ENCODE results near the gene CYP27B1.
"Not testable (repeated sequence)": the region's sequence is repeated elsewhere in the genome, so short reads cannot be mapped to it uniquely, and the experiment has no call there.

CYP27B1 gene

DNA sequence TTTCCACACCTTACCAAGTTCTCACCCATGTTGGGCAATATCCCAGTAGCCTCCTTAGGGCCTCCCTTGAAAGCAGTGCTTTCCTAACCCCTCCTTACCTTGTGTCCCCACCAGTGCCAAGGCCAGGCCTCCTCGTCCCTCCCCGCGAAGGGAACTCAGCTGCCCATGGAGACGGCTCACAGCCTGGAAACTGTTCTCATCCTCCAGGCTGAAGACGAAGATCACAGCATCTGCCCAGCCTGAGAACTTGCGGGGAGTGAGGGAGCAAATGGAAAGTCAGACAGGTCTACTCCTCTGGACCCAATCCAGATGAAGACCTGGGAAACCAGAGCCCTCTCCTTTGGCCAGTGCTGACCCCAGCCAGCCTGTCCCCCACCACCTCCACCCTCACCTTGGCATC, 33.0 kb downstream of the CYP27B1 start:
- no peak for DNase-seq

- no peak for DNase-seq
These were observed 33.9 kb downstream of the CYP27B1 start for GRCh38 chr12:57732726-57733593.

GRCh38 chr12:57732270-57732669, 34.6 kb downstream of the CYP27B1 start:
- DNase-seq: no peak

- DNase-seq: no peak
These were observed 35.3 kb downstream of the CYP27B1 start for GRCh38 chr12:57731411-57732080.

- no peak for DNase-seq
These were observed 36.4 kb downstream of the CYP27B1 start for GRCh38 chr12:57730336-57731067.

DNA sequence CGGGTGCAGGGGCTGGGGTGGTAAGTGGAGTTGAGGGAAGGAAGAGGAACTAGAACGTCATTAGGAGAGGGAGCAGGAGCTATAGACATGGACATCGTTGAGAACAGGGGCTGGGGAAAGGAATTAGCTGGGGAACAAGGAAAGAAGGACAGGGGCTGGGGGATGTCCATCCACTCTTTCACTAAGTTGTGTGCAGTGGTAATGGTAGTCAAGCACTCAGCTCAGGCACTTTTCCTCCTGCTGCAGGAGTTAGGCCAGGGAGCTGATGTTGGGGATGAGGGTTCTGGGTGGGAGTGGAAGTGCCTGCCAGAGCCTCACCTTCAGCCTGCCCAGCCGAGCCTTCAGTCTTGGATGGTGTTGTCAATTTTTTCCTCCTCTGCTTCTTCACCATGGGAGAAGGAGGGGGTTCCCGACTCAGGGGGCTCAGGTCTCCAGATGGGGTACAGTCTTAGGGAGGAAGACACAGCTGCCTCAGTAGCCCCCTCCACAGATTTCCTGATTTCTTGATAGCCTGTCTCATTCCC, 37.5 kb downstream of the CYP27B1 start:
- no peak for DNase-seq

DNA sequence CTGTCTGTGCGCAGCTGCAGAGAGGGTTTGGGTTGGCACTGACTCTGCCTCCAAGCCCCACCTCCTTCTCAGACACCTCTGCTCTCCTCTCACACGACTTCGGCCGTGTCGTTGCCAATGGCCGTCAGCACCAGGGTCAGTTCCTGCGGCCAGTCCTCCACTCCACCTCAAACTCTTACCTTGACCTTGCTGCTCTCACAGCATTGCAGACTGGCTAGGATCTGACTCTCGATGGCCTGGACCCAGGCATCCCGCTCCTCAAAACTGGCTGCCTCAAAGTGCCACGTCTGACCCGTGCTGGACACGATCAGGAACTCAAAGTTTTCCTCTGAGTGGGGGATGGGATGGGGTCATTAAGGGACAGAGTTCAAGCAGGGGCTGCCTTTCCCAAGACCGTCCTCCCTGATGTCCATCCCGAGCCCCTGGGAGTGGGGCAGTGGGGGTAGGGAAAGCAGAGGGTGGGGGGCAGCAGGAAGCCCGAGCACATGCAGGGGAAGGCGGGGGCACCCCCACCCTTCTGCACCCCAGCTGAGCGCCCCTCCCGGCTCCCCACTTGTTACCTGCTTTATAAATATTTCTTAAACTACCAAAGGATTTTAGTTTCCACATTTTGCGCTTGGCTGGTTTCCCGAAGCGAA, 39.0 kb downstream of the CYP27B1 start:
- no peak for DNase-seq

GRCh38 chr12:57726884-57727757, 39.8 kb downstream of the CYP27B1 start:
- DNase-seq: peak; percentile 17

DNA sequence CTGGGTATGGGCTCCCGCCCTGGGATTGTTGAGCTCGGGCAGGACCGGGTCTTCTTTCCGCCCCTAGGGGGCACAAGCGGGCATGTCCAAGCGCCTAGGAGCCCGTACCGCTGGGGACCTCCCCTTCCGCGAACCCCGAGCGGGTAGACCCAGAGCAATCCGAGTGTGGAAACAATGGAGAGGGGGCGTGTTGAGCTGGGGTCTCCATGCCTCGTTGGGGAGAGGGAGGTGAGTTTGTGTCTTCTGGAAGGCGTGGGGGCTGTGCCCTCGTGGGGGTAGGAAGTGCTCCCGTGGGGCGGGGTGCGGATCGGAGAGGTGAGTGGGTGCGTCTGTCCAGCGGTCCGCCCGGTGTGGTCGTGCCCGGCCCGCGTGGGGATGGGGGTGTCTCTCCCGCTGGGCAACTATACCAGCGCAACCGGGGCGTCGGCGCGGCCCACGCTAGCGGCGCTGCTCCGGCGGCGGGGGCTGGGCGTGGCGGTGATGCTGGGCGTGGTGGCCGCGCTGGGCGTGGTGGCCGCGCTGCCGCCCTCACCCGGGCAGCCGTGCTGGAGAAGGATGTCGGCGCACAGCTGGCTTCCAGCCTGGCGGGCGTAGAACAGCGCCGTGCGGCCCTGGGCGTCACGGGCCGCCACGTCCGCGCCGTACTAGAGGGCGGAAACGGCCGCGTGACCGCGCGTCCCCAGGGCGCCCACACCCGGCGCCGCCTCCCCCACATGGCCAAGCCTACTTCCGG, 40.6 kb downstream of the CYP27B1 start:
- peak; percentile 63 for DNase-seq

DNA sequence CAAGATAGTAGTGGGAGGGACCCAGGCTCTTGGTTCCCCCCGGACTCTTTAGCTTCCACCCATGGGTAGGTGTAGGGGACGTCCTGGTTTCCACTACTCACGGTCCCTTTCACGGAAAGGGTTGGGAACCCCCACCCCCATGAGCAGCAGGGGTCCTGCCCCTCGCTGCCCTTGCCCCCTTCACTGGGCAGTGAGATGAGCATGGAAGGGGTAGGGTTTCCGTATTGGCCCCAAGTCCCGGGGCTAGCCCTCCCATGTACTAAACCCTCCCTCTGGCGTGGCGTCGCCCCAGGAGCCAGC, 41.1 kb downstream of the CYP27B1 start:
- DNase-seq: no peak

DNA sequence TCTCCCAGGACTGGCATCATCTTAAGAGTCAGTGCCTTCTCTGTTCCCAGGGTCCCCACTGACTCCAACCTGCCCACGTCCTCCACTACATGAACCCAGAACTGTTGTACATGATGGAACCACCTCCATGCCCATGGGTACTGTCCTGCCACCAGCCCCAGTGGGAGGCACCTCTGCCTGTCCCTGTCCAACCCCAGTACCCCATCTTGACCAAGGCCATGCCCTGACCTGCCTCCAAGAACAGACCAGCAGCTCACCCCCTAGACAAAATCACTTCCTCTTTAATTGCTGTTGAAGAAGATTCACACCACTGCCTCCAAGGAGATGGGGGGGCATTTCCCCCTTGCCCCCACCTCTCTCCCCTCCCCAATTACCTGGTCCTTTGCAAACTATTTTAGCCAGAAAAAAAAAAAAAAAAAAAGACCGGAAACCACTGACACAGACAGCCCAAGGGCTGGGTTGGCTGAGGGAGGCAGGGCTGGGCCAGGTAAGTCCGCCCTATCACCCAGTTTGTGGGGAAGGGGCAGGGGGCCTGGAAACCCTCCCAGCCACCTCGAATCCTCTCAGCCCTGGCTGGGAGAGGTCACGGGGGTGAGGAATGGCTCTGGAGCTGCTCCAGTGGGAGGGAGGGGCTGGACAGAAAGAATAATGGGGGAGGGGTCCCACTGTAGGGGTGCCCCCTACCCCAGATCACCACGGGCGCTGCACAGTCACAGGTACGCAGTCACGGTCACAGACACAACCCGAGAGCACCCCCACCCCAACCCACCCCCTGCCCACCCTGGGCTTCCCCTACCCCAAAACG, 41.7 kb downstream of the CYP27B1 start:
- no peak for DNase-seq

DNA sequence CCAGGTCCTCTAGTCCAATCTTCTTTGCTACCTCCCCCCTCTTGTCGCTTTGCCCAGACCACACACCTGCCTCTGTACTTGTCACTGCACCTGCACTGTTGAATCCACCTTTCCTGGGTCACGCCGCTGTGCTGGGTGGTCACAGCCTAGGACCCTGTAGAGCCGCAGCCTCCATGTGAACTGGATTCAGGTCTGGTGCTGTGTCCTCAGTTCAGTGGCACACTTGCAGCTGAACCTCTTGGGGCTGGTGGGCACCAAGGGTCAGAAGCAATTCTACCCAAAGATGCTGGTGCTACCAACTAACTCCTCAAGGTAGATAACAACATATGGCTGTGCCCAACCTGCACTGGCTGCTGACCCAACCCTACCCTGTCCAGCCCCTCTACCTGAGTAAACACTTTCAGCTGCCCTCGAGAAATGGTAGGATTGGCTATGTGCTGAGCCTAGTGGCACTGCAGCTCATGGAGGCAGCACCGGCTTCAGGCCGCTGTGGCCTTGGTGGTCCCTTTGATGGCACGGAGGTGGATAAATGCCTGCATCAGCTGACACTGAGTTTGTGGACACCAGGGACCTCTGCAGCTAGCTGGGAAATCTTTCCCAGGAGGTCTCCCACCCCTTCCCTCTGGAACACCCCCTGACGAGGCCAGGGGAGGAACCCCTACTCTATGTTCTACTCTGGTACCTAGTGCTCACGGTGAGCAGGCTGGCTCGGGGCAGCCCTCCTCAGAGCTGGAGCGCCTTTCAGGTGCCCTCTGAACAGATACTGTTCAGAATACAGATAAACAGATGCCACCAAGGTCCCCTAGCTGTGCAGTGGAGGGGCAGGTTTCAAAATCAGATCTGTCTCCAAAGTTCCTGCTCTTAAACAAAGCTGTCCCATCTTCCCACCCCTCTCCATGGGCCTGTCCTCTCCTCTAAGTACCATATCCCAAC, 42.6 kb downstream of the CYP27B1 start:
- no peak for DNase-seq

DNA sequence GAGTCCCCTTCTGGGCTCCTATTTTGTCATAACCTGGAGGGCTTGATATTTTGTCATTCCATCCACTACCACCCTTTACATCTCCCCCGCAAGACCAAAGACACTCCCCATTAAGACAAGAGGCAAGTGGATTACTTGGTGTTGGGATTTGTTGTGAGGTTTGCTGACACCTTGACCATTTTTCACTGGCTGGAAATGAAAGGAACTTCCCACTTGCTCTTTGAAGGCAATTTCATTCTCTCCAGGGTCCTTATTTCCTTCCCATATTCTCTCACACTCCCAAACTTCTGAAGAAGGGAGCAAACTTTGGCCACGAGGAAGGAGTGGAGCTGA, 43.3 kb downstream of the CYP27B1 start:
- DNase-seq: no peak

- DNase-seq: no peak
These were observed 43.9 kb downstream of the CYP27B1 start for GRCh38 chr12:57722716-57723629.

DNA sequence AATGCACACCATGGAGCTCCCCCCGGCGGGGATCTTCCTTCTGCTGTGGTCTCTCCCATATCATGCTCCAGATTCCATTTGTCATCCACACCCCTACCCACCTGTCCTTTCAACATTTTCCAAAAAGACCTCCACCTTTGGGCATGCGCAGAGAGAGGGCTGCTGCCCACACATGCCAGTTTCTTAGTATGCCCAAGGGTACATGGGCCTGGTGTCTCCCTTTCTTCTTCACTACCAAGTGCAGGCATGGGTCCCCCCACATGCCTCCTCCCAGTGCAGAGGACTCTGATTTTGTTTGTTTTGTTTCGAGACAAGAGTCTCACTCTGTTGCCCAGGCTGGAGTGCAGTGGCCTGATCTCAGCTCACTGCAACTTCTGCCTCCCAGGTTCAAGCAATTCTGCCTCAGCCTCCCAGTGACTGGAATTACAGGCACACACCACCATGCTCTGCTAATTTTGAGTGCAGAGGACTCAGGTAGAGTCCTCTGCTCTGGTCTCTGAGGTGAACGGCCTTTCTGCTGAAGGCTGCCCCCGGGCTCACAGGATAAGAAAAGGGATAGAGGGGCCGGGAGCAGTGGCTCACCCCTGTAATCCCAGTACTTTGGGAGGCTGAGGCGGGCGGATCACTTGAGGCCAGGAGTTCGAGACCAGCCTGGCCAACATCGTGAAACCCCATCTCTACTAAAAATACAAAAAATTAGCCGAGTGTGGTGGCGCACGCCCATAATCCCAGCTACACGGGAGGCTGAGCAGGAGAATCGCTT, 44.9 kb downstream of the CYP27B1 start:
- DNase-seq: not testable (repeated sequence)

- no peak for DNase-seq
These were observed 46.0 kb downstream of the CYP27B1 start for GRCh38 chr12:57720606-57721595.

Measured in DMS79 treated with DMSO at 0.1 percent for 48 hours (cell line).